Measurements from ENCODE around the gene TLK1.

GRCh38 chr2:171210216-171210863 lies 49.6 kb upstream of the TLK1 start:
- TF ChIP-seq GATA2 (IDR thresholded peaks at IDR 0.05; ENCODE audit: low read depth, low read length) (no peak), GATA3 (IDR thresholded peaks at IDR 0.05; ENCODE audit: low read depth, low read length) (no peak)
